ENCODE data around the gene TRABD2B. TPM values are rescaled to one million over a fixed set of nuclear protein-coding genes. Genes with fewer than 3 reads are reported as not detected.

The TRABD2B gene
- polyA plus RNA-seq, 1 of the 3 experiments (the other 2 are of a cell fraction), result 0.03 TPM

- Histone ChIP-seq H4K20me1 (ENCODE audit: insufficient read depth) (no peaks in the 10 kb centered on the region), H3K9me2 (no peaks in the 10 kb centered on the region), H3K4me1 (ENCODE audit: control insufficient read depth in 1 of 2, insufficient read depth in 2 of 2, low read depth in 1 of 2, low read length in 1 of 2) (peaks cover 0 to 2% of the 10 kb centered on the region in 2 experiments; a peak in 1 of 4 replicates), H3K36me3 (replicated peaks in 1 of 2; ENCODE audit: control insufficient read depth in 1 of 2, insufficient read depth in 2 of 2, low read length in 1 of 2) (no peaks in the 10 kb centered on the region), H3K79me2 (ENCODE audit: insufficient read depth) (no peaks in the 10 kb centered on the region), H2AFZ (ENCODE audit: low read depth) (no peak overlapping the region), H3F3A (replicated peaks; ENCODE audit: insufficient read depth) (no peaks in the 10 kb centered on the region), H3K4me2 (no peak overlapping the region), H3K9ac (no peak overlapping the region), H3K9me3 (no peaks in the 10 kb centered on the region), H3K27me3 (ENCODE audit: insufficient read depth) (no peaks in the 10 kb centered on the region), H3K27ac (ENCODE audit: low read depth in 2 of 2, low read length in 1 of 2) (no peak overlapping the region), H3K4me3 (ENCODE audit: low read depth in 2 of 2, low read length in 1 of 2) (no peak overlapping the region)
- POLR2A ChIA-PET, result no interaction called here
- no peak for DNase-seq
- CTCF ChIA-PET, result no interaction called here
- 61% methylated on average over 13 of the region's 16 CpGs for WGBS (ENCODE audit: low lambda C conversion rate)
- TF ChIP-seq GATA2 (CRISPR knock-in tag; IDR thresholded peaks at IDR 0.05), result 0 out of 2 replicates have a peak, but pooled peaks have one; percentile 19
- no peak for TF ChIP-seq GABPA (IDR thresholded peaks at IDR 0.05; ENCODE audit: low read depth)
- no peak for TF ChIP-seq RXRA (IDR thresholded peaks at IDR 0.05; ENCODE audit: borderline replicate concordance, low read depth)
- no peak for TF ChIP-seq MXI1 (IDR thresholded peaks at IDR 0.05; ENCODE audit: low read depth, low read length)
- TF ChIP-seq YY1 (IDR thresholded peaks at IDR 0.05; ENCODE audit: low read depth), result no peak
These were observed 109.5 kb downstream of the TRABD2B start for GRCh38 chr1:47887475-47888293.

GRCh38 chr1:47887060-47887459, 110.1 kb downstream of the TRABD2B start:
- no peaks in the 10 kb centered on the region for H3F3A ChIP-seq (replicated peaks; ENCODE audit: insufficient read depth)
- TF ChIP-seq JUND (IDR thresholded peaks at IDR 0.05) (no peak), NFIC (IDR thresholded peaks at IDR 0.05; ENCODE audit: borderline replicate concordance) (no peak), TAF1 (IDR thresholded peaks at IDR 0.05; ENCODE audit: borderline replicate concordance, low read depth, low read length) (no peak), NRF1 (IDR thresholded peaks at IDR 0.05; ENCODE audit: low read depth, low read length) (no peak), TEAD4 (IDR thresholded peaks at IDR 0.05; ENCODE audit: borderline replicate concordance, insufficient read depth) (no peak), POLR2AphosphoS5 (IDR thresholded peaks at IDR 0.05; ENCODE audit: low read depth, low read length) (no peak), SIN3A (IDR thresholded peaks at IDR 0.05; ENCODE audit: borderline replicate concordance, low read depth, low read length) (no peak), EP300 (IDR thresholded peaks at IDR 0.05; ENCODE audit: borderline replicate concordance in 1 of 2, low read depth in 1 of 2, low read length in 1 of 2) (no peak), CHD2 (IDR thresholded peaks at IDR 0.05; ENCODE audit: low read length, partially characterized antibody) (no peak), FOXJ3 (CRISPR knock-in tag; IDR thresholded peaks at IDR 0.05) (no peak), RCOR1 (IDR thresholded peaks at IDR 0.05; ENCODE audit: low read length) (no peak), FOSL2 (IDR thresholded peaks at IDR 0.05; ENCODE audit: borderline replicate concordance, low read depth) (no peak)
- TF ChIP-seq, protein P1, sequence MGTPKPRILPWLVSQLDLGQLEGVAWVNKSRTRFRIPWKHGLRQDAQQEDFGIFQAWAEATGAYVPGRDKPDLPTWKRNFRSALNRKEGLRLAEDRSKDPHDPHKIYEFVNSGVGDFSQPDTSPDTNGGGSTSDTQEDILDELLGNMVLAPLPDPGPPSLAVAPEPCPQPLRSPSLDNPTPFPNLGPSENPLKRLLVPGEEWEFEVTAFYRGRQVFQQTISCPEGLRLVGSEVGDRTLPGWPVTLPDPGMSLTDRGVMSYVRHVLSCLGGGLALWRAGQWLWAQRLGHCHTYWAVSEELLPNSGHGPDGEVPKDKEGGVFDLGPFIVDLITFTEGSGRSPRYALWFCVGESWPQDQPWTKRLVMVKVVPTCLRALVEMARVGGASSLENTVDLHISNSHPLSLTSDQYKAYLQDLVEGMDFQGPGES (IDR thresholded peaks at IDR 0.05; ENCODE audit: low read depth, low read length), result no peak
- TF ChIP-seq, protein P2, sequence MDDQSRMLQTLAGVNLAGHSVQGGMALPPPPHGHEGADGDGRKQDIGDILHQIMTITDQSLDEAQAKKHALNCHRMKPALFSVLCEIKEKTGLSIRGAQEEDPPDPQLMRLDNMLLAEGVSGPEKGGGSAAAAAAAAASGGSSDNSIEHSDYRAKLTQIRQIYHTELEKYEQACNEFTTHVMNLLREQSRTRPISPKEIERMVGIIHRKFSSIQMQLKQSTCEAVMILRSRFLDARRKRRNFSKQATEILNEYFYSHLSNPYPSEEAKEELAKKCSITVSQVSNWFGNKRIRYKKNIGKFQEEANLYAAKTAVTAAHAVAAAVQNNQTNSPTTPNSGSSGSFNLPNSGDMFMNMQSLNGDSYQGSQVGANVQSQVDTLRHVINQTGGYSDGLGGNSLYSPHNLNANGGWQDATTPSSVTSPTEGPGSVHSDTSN (IDR thresholded peaks at IDR 0.05), result no peak
- TF ChIP-seq, protein P3, sequence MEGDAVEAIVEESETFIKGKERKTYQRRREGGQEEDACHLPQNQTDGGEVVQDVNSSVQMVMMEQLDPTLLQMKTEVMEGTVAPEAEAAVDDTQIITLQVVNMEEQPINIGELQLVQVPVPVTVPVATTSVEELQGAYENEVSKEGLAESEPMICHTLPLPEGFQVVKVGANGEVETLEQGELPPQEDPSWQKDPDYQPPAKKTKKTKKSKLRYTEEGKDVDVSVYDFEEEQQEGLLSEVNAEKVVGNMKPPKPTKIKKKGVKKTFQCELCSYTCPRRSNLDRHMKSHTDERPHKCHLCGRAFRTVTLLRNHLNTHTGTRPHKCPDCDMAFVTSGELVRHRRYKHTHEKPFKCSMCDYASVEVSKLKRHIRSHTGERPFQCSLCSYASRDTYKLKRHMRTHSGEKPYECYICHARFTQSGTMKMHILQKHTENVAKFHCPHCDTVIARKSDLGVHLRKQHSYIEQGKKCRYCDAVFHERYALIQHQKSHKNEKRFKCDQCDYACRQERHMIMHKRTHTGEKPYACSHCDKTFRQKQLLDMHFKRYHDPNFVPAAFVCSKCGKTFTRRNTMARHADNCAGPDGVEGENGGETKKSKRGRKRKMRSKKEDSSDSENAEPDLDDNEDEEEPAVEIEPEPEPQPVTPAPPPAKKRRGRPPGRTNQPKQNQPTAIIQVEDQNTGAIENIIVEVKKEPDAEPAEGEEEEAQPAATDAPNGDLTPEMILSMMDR (IDR thresholded peaks at IDR 0.05), result no peak
- TF ChIP-seq, protein P4, sequence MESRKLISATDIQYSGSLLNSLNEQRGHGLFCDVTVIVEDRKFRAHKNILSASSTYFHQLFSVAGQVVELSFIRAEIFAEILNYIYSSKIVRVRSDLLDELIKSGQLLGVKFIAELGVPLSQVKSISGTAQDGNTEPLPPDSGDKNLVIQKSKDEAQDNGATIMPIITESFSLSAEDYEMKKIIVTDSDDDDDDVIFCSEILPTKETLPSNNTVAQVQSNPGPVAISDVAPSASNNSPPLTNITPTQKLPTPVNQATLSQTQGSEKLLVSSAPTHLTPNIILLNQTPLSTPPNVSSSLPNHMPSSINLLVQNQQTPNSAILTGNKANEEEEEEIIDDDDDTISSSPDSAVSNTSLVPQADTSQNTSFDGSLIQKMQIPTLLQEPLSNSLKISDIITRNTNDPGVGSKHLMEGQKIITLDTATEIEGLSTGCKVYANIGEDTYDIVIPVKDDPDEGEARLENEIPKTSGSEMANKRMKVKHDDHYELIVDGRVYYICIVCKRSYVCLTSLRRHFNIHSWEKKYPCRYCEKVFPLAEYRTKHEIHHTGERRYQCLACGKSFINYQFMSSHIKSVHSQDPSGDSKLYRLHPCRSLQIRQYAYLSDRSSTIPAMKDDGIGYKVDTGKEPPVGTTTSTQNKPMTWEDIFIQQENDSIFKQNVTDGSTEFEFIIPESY (IDR thresholded peaks at IDR 0.05; ENCODE audit: borderline replicate concordance, low read depth), result no peak
- TF ChIP-seq, protein P5, sequence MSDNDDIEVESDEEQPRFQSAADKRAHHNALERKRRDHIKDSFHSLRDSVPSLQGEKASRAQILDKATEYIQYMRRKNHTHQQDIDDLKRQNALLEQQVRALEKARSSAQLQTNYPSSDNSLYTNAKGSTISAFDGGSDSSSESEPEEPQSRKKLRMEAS (IDR thresholded peaks at IDR 0.05; ENCODE audit: low read depth), result no peak
- H3K9me3 ChIP-seq, result no peaks in the 10 kb centered on the region
- no peaks in the 10 kb centered on the region for H3K27me3 ChIP-seq (ENCODE audit: insufficient read depth)
- CTCF ChIA-PET, result no interaction called here
- H3K9ac ChIP-seq, result no peak overlapping the region
- WGBS (ENCODE audit: low lambda C conversion rate), result 25% methylated on average over 2 of the region's 2 CpGs
- no peaks in the 10 kb centered on the region for H4K20me1 ChIP-seq (ENCODE audit: insufficient read depth)
- H3K4me1 ChIP-seq (ENCODE audit: control insufficient read depth in 1 of 2, insufficient read depth in 2 of 2, low read depth in 1 of 2, low read length in 1 of 2), result peaks cover 0 to 7% of the 10 kb centered on the region in 2 experiments; a peak in 2 of 4 replicates
- no peak for DNase-seq
- H3K4me3 ChIP-seq (ENCODE audit: low read depth in 2 of 2, low read length in 1 of 2), result no peak overlapping the region
- POLR2A ChIA-PET, result no interaction called here
- no peak overlapping the region for H2AFZ ChIP-seq (ENCODE audit: low read depth)
- H3K9me2 ChIP-seq, result no peaks in the 10 kb centered on the region
- H3K27ac ChIP-seq (ENCODE audit: low read depth in 2 of 2, low read length in 1 of 2), result no peak overlapping the region
- H3K4me2 ChIP-seq, result no peak overlapping the region
- no peaks in the 10 kb centered on the region for H3K36me3 ChIP-seq (replicated peaks in 1 of 2; ENCODE audit: control insufficient read depth in 1 of 2, insufficient read depth in 2 of 2, low read length in 1 of 2)
- H3K79me2 ChIP-seq (ENCODE audit: insufficient read depth), result no peaks in the 10 kb centered on the region

All from SK-N-SH (cell line).